ENCODE results near the gene SUPV3L1. TPM values are rescaled to one million over a fixed set of nuclear protein-coding genes. Genes with fewer than 3 reads are reported as not detected.

SUPV3L1 gene
- total and polyA plus RNA-seq, 9 of the 15 experiments (the other 6 are each of a cell fraction or from before 2014, with no cell fraction given) = 45.2 to 156 (median 92.6) TPM

DNA sequence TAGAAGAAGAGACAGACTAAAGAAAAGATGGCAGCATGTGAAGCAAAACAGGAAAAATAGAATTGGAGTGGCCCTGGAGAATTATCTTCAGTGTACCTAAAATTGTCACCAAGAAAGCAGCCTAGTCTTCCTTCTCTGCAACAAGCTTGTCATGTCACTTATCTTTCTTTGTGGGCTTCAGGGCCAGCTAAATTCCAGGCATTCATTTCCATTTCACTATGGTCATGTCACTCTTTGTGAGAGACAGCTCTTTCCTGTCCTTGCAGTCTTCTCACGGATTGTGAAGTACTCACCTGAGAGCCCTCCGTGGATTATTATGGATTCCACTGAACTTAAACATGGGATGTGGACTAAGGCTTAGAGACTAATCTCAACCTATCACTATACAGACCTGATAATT is 31.1 kb downstream of the SUPV3L1 start (continued):
- no peak for TF ChIP-seq FOXA1 (IDR thresholded peaks at IDR 0.05; ENCODE audit: borderline replicate concordance)
- TF ChIP-seq, protein P1, sequence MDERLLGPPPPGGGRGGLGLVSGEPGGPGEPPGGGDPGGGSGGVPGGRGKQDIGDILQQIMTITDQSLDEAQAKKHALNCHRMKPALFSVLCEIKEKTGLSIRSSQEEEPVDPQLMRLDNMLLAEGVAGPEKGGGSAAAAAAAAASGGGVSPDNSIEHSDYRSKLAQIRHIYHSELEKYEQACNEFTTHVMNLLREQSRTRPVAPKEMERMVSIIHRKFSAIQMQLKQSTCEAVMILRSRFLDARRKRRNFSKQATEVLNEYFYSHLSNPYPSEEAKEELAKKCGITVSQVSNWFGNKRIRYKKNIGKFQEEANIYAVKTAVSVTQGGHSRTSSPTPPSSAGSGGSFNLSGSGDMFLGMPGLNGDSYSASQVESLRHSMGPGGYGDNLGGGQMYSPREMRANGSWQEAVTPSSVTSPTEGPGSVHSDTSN (CRISPR knock-in tag; IDR thresholded peaks at IDR 0.05; ENCODE audit: low read depth) = peak; percentile 46
- TF ChIP-seq, protein P1 (tag; conservative IDR thresholded peaks at IDR 0.05; ENCODE audit: low read depth) = peak; percentile 54
- TF ChIP-seq ZNF146 (CRISPR knock-in tag; IDR thresholded peaks at IDR 0.05; ENCODE audit: unreplicated experiment) = no peak
- TF ChIP-seq, protein P2, sequence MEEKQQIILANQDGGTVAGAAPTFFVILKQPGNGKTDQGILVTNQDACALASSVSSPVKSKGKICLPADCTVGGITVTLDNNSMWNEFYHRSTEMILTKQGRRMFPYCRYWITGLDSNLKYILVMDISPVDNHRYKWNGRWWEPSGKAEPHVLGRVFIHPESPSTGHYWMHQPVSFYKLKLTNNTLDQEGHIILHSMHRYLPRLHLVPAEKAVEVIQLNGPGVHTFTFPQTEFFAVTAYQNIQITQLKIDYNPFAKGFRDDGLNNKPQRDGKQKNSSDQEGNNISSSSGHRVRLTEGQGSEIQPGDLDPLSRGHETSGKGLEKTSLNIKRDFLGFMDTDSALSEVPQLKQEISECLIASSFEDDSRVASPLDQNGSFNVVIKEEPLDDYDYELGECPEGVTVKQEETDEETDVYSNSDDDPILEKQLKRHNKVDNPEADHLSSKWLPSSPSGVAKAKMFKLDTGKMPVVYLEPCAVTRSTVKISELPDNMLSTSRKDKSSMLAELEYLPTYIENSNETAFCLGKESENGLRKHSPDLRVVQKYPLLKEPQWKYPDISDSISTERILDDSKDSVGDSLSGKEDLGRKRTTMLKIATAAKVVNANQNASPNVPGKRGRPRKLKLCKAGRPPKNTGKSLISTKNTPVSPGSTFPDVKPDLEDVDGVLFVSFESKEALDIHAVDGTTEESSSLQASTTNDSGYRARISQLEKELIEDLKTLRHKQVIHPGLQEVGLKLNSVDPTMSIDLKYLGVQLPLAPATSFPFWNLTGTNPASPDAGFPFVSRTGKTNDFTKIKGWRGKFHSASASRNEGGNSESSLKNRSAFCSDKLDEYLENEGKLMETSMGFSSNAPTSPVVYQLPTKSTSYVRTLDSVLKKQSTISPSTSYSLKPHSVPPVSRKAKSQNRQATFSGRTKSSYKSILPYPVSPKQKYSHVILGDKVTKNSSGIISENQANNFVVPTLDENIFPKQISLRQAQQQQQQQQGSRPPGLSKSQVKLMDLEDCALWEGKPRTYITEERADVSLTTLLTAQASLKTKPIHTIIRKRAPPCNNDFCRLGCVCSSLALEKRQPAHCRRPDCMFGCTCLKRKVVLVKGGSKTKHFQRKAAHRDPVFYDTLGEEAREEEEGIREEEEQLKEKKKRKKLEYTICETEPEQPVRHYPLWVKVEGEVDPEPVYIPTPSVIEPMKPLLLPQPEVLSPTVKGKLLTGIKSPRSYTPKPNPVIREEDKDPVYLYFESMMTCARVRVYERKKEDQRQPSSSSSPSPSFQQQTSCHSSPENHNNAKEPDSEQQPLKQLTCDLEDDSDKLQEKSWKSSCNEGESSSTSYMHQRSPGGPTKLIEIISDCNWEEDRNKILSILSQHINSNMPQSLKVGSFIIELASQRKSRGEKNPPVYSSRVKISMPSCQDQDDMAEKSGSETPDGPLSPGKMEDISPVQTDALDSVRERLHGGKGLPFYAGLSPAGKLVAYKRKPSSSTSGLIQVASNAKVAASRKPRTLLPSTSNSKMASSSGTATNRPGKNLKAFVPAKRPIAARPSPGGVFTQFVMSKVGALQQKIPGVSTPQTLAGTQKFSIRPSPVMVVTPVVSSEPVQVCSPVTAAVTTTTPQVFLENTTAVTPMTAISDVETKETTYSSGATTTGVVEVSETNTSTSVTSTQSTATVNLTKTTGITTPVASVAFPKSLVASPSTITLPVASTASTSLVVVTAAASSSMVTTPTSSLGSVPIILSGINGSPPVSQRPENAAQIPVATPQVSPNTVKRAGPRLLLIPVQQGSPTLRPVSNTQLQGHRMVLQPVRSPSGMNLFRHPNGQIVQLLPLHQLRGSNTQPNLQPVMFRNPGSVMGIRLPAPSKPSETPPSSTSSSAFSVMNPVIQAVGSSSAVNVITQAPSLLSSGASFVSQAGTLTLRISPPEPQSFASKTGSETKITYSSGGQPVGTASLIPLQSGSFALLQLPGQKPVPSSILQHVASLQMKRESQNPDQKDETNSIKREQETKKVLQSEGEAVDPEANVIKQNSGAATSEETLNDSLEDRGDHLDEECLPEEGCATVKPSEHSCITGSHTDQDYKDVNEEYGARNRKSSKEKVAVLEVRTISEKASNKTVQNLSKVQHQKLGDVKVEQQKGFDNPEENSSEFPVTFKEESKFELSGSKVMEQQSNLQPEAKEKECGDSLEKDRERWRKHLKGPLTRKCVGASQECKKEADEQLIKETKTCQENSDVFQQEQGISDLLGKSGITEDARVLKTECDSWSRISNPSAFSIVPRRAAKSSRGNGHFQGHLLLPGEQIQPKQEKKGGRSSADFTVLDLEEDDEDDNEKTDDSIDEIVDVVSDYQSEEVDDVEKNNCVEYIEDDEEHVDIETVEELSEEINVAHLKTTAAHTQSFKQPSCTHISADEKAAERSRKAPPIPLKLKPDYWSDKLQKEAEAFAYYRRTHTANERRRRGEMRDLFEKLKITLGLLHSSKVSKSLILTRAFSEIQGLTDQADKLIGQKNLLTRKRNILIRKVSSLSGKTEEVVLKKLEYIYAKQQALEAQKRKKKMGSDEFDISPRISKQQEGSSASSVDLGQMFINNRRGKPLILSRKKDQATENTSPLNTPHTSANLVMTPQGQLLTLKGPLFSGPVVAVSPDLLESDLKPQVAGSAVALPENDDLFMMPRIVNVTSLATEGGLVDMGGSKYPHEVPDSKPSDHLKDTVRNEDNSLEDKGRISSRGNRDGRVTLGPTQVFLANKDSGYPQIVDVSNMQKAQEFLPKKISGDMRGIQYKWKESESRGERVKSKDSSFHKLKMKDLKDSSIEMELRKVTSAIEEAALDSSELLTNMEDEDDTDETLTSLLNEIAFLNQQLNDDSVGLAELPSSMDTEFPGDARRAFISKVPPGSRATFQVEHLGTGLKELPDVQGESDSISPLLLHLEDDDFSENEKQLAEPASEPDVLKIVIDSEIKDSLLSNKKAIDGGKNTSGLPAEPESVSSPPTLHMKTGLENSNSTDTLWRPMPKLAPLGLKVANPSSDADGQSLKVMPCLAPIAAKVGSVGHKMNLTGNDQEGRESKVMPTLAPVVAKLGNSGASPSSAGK (IDR thresholded peaks at IDR 0.05) = no peak
- TF ChIP-seq ELF4 (CRISPR knock-in tag; IDR thresholded peaks at IDR 0.05) = no peak
- TF ChIP-seq BRCA1 (IDR thresholded peaks at IDR 0.05) = no peak
- TF ChIP-seq BRCA1 (CRISPR knock-in tag; IDR thresholded peaks at IDR 0.05) = no peak
- no peak for TF ChIP-seq ETS2 (tag; IDR thresholded peaks at IDR 0.05; ENCODE audit: borderline replicate concordance, poor library complexity, severe bottlenecking)
- TF ChIP-seq POLR2AphosphoS2 (IDR thresholded peaks at IDR 0.05; ENCODE audit: low read length) = no peak; the same call in 1 of the 2 replicates
- TF ChIP-seq ZKSCAN1 (IDR thresholded peaks at IDR 0.05; ENCODE audit: low read depth, low read length) = no peak
- TF ChIP-seq MAFF (IDR thresholded peaks at IDR 0.05; ENCODE audit: low read length) = no peak
- no peak for TF ChIP-seq ZNF174 (CRISPR knock-in tag; IDR thresholded peaks at IDR 0.05)
- TF ChIP-seq STAG1 (CRISPR knock-in tag; IDR thresholded peaks at IDR 0.05; ENCODE audit: borderline replicate concordance) = no peak
- TF ChIP-seq NFE2 (IDR thresholded peaks at IDR 0.05; ENCODE audit: low read depth) = peak; percentile 45

All from K562 (cell line).